Measurements from ENCODE around the gene KLHDC7A.

KLHDC7A gene

GRCh38 chr1:18473195-18473815, 7.4 kb upstream of the KLHDC7A start:
- no peak for FAIRE-seq

- no peak for FAIRE-seq
These were observed 6.1 kb upstream of the KLHDC7A start for GRCh38 chr1:18474559-18475175.

GRCh38 chr1:18475234-18475905, 5.4 kb upstream of the KLHDC7A start:
- FAIRE-seq: no peak

GRCh38 chr1:18479454-18479853, 1.3 kb upstream of the KLHDC7A start:
- FAIRE-seq: no peak

- no peak for FAIRE-seq
These were observed 625 bp downstream of the KLHDC7A start for GRCh38 chr1:18481190-18481920.

- no peak for FAIRE-seq
These were observed 1.4 kb downstream of the KLHDC7A start for GRCh38 chr1:18481921-18482701.

- FAIRE-seq: no peak
These were observed 2.1 kb downstream of the KLHDC7A start for GRCh38 chr1:18482721-18483425.

- FAIRE-seq: no peak
These were observed 3.5 kb downstream of the KLHDC7A start for GRCh38 chr1:18484276-18484675.

GRCh38 chr1:18484721-18485120, 4.0 kb downstream of the KLHDC7A start:
- no peak for FAIRE-seq

GRCh38 chr1:18485227-18485626, 4.5 kb downstream of the KLHDC7A start:
- FAIRE-seq: no peak

GRCh38 chr1:18486195-18486594, 5.5 kb downstream of the KLHDC7A start:
- no peak for FAIRE-seq

GRCh38 chr1:18489417-18490143, 8.8 kb downstream of the KLHDC7A start:
- FAIRE-seq: no peak

GRCh38 chr1:18491168-18491567, 10.4 kb downstream of the KLHDC7A start:
- no peak for FAIRE-seq

- no peak for FAIRE-seq
These were observed 13.6 kb downstream of the KLHDC7A start for GRCh38 chr1:18494304-18494703.

- no peak for FAIRE-seq
These were observed 14.9 kb downstream of the KLHDC7A start for GRCh38 chr1:18495635-18496034.

GRCh38 chr1:18496056-18496455, 15.3 kb downstream of the KLHDC7A start:
- no peak for FAIRE-seq

- no peak for FAIRE-seq
These were observed 15.9 kb downstream of the KLHDC7A start for GRCh38 chr1:18496497-18497235.

GRCh38 chr1:18501833-18502232, 21.1 kb downstream of the KLHDC7A start:
- no peak for FAIRE-seq

GRCh38 chr1:18504609-18505008, 23.9 kb downstream of the KLHDC7A start:
- FAIRE-seq: no peak

- FAIRE-seq: no peak
These were observed 24.9 kb downstream of the KLHDC7A start for GRCh38 chr1:18505666-18506065.

GRCh38 chr1:18508084-18508483, 27.4 kb downstream of the KLHDC7A start:
- no peak for FAIRE-seq

Measured in G401.6 (cell line).